PC-3 (cell line): ENCODE results near the gene BIRC7. TPM values are rescaled to one million over a fixed set of nuclear protein-coding genes. Genes with fewer than 3 reads are reported as not detected.

ENCODE experiments used
- ATAC-seq: fragments of 200-7000 bp; cut with Tn5 transposase; 2 replicates; pipeline ENCODE4 v1.9.1; 2020; ENCODE audit warnings: mild to moderate bottlenecking, moderate library complexity
- BruUV-seq: library from RNA; stranded (reverse); fragments of 400-500 nt; replicated peaks from 2 replicates; lab custom pipeline; 2021; lab: Mats Ljungman, UMichigan
- CTCF ChIA-PET: fragments of 300-600 bp; sonication (Branson Sonifier 250); formaldehyde crosslinking; loops from one replicate; lab custom pipeline; 2022; ENCODE audit warnings: antibody characterized with exemption; lab: Charles Lee
- POLR2A ChIA-PET: fragments of 300-600 bp; sonication (Branson Sonifier 250); formaldehyde crosslinking; loops from one replicate; lab custom pipeline; 2022; ENCODE audit warnings: antibody characterized with exemption; ENCODE audit not compliant: unreplicated experiment; lab: Charles Lee
- DNase-seq: peaks from one replicate; pipeline ENCODE4 v3.0.0-alpha.2; 2015
- H2AFZ ChIP-seq: fragments of 300-600 bp; sonication (generic); 2 replicates; pipeline ENCODE4 v1.6.0; 2016; ENCODE audit warnings: antibody characterized with exemption, low read length
- H3F3A ChIP-seq: fragments of 300-600 bp; sonication (generic); one replicate; pipeline ENCODE4 v1.6.0; 2017; ENCODE audit warnings: antibody characterized with exemption, low read length, control low read depth, mild to moderate bottlenecking; ENCODE audit not compliant: unreplicated experiment
- H3K27ac ChIP-seq: fragments of 300-600 bp; sonication (generic); 2 replicates; pipeline ENCODE4 v1.5.1; 2016; ENCODE audit warnings: mild to moderate bottlenecking, low read length
- H3K27me3 ChIP-seq: fragments of 300-600 bp; sonication (generic); 2 replicates; pipeline ENCODE4 v1.6.1; 2016; ENCODE audit warnings: low read length, mixed read lengths
- H3K36me3 ChIP-seq: fragments of 300-600 bp; sonication (generic); 2 replicates; pipeline ENCODE4 v1.6.1; 2016; ENCODE audit warnings: low read depth, mixed run types, low read length, mixed read lengths
- H3K4me1 ChIP-seq: fragments of 300-600 bp; sonication (generic); 2 replicates; pipeline ENCODE4 v1.5.1; 2016; ENCODE audit warnings: low read length; ENCODE audit not compliant: insufficient read depth
- H3K4me2 ChIP-seq: fragments of 300-600 bp; sonication (generic); 2 replicates; pipeline ENCODE4 v1.6.0; 2016; ENCODE audit warnings: low read length
- H3K4me3 ChIP-seq: fragments of 300-600 bp; sonication (generic); 2 replicates; pipeline ENCODE4 v1.5.1; 2016; ENCODE audit warnings: mild to moderate bottlenecking, low read length, mixed read lengths
- H3K79me2 ChIP-seq: fragments of 300-600 bp; sonication (generic); 2 replicates; pipeline ENCODE4 v1.6.1; 2017; ENCODE audit warnings: low read length, mixed read lengths
- H3K9ac ChIP-seq: fragments of 300-600 bp; sonication (generic); 2 replicates; pipeline ENCODE4 v1.6.0; 2016; ENCODE audit warnings: mild to moderate bottlenecking, low read length
- H3K9me2 ChIP-seq: fragments of 300-600 bp; sonication (generic); replicated peaks from 2 replicates; pipeline ENCODE4 v1.6.1; 2016; ENCODE audit warnings: mixed run types, low read length, mixed read lengths
- H3K9me3 ChIP-seq: fragments of 300-600 bp; sonication (generic); 2 replicates; pipeline ENCODE4 v1.6.1; 2016; ENCODE audit warnings: low read length, mixed read lengths
- H4K20me1 ChIP-seq: fragments of 300-600 bp; sonication (generic); 2 replicates; pipeline ENCODE4 v1.6.1; 2016; ENCODE audit warnings: low read length, mixed read lengths
- EZH2 ChIP-seq: fragments of 300-600 bp; sonication (generic); IDR thresholded peaks from one replicate; pipeline ENCODE4 v1.6.1; 2017; ENCODE audit warnings: antibody characterized with exemption, mild to moderate bottlenecking, low read length; ENCODE audit not compliant: unreplicated experiment
- EZH2phosphoT487 ChIP-seq: fragments of 300-600 bp; sonication (generic); IDR thresholded peaks from 2 replicates; pipeline ENCODE4 v1.6.1; 2018; ENCODE audit warnings: mild to moderate bottlenecking, antibody characterized with exemption, low read length, borderline replicate concordance
- intact Hi-C: fragments of 100-400 bp; cut with micrococcal nuclease; formaldehyde crosslinking; loops from 2 replicates; pipeline ENCODE4 v1.9.0; 2023
- total RNA-seq: library from RNA; depleted of rRNA; stranded (reverse); fragments of >200 nt; gene quantifications from 2 replicates; pipeline ENCODE4 v1.2.3, GENCODE V29; 2014
- TF ChIP-seq, protein P1 (sequence below): fragments of 300-600 bp; sonication (generic); conservative IDR thresholded peaks from 2 replicates; pipeline ENCODE4 v1.5.1; 2017; ENCODE audit warnings: antibody characterized with exemption, low read depth, mild to moderate bottlenecking, low read length

BIRC7 gene
- total RNA-seq, 1 experiment from 2014 or later, result not detected

DNA sequence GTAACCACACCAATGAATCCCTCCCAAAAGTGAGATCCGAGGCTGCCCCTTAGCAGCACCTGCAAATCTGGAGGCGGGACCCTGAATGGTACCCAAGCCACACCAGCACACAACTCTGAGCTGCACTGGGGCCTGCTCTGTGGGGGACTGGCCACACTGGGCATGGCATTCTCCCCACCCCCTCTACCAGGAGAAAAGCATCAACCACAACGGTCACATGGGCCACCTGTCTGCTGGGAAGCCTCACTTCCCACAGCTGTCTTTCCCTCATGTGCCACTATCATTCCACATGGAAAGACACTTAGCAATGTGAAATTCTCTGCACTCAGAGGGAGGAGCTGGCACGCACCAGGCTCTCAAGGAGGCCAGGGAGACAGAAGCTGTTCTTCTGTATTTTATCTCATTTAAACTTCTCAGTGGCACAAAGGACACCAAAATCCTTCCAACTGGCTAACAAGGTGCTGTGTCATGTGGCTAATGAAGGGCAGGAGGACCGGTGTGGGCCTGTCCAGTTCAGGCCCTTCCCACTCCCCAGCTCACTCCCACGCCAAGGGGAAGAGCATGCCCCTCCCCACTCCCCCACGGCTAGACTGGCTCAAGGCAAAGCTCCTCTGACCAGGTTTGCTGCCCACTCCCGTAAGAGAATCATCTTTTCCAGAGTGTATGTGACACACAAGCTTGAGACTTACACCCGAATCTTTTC lies 38.8 kb upstream of the BIRC7 start:
- Histone ChIP-seq H2AFZ (no peak overlapping the region), H3K9ac (no peak overlapping the region), H3K27ac (peak overlapping the region; percentile 41), H3K27me3 (no peaks in the 10 kb centered on the region), H3K4me2 (peak overlapping the region; percentile 17), H3F3A (peaks cover 7% of the 10 kb centered on the region), H3K4me3 (no peak overlapping the region), H3K9me2 (no peaks in the 10 kb centered on the region), H3K9me3 (no peaks in the 10 kb centered on the region), H3K79me2 (peaks cover 71% of the 10 kb centered on the region), H3K4me1 (peaks cover 31% of the 10 kb centered on the region), H3K36me3 (peaks cover 34% of the 10 kb centered on the region; the same call in 1 of the 2 replicates), H4K20me1 (peaks cover 74% of the 10 kb centered on the region)
- intact Hi-C loops, result loop anchor here (1.0 kb wide), 1 partner anchor 19 kb away; the partner anchor contains the start of gene YTHDF1
- TF ChIP-seq EZH2phosphoT487, result no peak
- no peak for TF ChIP-seq EZH2
- TF ChIP-seq, protein P1, sequence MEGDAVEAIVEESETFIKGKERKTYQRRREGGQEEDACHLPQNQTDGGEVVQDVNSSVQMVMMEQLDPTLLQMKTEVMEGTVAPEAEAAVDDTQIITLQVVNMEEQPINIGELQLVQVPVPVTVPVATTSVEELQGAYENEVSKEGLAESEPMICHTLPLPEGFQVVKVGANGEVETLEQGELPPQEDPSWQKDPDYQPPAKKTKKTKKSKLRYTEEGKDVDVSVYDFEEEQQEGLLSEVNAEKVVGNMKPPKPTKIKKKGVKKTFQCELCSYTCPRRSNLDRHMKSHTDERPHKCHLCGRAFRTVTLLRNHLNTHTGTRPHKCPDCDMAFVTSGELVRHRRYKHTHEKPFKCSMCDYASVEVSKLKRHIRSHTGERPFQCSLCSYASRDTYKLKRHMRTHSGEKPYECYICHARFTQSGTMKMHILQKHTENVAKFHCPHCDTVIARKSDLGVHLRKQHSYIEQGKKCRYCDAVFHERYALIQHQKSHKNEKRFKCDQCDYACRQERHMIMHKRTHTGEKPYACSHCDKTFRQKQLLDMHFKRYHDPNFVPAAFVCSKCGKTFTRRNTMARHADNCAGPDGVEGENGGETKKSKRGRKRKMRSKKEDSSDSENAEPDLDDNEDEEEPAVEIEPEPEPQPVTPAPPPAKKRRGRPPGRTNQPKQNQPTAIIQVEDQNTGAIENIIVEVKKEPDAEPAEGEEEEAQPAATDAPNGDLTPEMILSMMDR, result no peak
- BruUV-seq, result no TSS peak
- POLR2A ChIA-PET, result no interaction called here
- ATAC-seq (peak; percentile 19; the same call in 1 of the 2 replicates), DNase-seq (no peak)
- CTCF ChIA-PET, result interaction anchor here (2.6 kb wide), 1 partner anchor 26 kb away, joined by 14 read pairs; no protein-coding TSS in a partner anchor

DNA sequence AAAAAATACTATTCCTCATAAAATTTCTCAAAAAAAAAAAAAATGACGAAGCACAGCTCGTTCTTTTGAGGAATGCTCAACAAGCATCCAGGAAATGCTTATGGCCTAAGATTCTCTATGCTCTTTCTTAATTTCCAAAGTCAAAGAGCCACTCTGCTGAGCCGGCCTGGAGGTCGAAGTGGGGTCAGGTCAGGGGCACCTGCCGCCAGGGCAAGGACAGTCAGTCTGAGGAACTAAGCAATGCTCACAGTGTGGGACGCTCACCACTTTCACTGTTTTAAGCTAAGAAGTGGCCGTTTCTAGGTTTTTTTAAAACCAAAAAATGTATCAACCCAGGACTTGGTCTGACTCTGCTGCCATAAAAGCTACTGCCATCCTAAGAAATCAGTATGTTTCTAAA lies 37.1 kb upstream of the BIRC7 start:
- no peak for ATAC-seq
- H4K20me1 ChIP-seq, result peaks cover 91% of the 10 kb centered on the region

More for the DNA sequence above, 37.1 kb upstream of the BIRC7 start:
- Histone ChIP-seq H3K9ac (no peak overlapping the region), H3K79me2 (peaks cover 88% of the 10 kb centered on the region), H3K9me2 (no peaks in the 10 kb centered on the region), H3K9me3 (no peaks in the 10 kb centered on the region), H3K27ac (no peak overlapping the region), H3K27me3 (no peaks in the 10 kb centered on the region), H3K4me1 (peaks cover 31% of the 10 kb centered on the region), H3K36me3 (peaks cover 50% of the 10 kb centered on the region), H3K4me3 (no peak overlapping the region), H2AFZ (no peak overlapping the region), H3K4me2 (no peak overlapping the region), H3F3A (peaks cover 7% of the 10 kb centered on the region)
- DNase-seq, result no peak
- TF ChIP-seq, protein P1, result no peak
- no peak for TF ChIP-seq EZH2
- TF ChIP-seq EZH2phosphoT487, result no peak
- no TSS peak for BruUV-seq
- ChIA-PET CTCF (interaction anchor here (0.7 to 2.6 kb wide), 5 partner anchors 16 to 351 kb away, joined by 3 to 14 read pairs (median 4); no protein-coding TSS in a partner anchor), POLR2A (interaction anchor here (0.6 kb wide), 1 partner anchor 597 kb away, joined by 3 read pairs; no protein-coding TSS in a partner anchor)
- intact Hi-C loops, result no loop called here
